ENCODE measurements around the gene SORBS2.
"Not testable (repeated sequence)": the region's sequence is repeated elsewhere in the genome, so short reads cannot be mapped to it uniquely, and the experiment has no call there.

Gene SORBS2

GRCh38 chr4:185713272-185713671 lies 98.7 kb downstream of the SORBS2 start:
- DNase-seq (ENCODE audit: low read depth, low spot score): no peak

DNA sequence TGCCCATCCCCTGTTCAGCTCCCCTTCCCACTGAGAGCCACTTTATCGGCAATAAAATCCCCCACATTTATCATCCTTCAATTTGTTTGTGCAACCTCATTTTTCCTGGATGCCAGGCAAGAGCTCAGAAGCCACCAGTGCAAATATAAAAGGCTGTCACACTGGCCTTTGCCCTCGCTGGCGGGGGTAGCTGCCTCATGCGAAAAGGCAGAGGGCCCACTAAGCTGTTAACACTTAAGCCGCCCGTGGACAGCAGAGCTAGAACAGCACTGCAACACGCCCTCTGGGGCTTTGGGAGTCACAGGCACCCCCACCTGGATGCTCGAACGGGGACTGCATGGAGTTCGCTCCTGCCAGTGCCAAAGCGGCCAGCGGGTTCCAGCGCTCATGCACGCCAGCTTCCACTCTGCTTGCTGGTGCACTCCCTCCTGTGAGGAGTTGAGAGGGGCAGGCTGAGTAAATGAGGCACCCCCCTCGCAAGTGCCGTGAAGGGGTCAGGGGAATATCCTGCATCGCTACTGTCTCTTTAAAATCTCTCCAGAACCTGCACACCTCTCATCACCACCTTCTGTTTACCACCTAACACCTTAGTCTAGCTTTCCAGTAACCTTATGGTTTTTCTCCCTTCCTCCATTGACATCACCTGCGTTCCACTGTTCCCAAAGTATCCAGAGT lies 99.5 kb downstream of the SORBS2 start:
- DNase-seq (ENCODE audit: low read depth, low spot score): no peak

- DNase-seq (ENCODE audit: low read depth, low spot score): no peak
These were observed 100.3 kb downstream of the SORBS2 start for GRCh38 chr4:185711726-185712125.

DNA sequence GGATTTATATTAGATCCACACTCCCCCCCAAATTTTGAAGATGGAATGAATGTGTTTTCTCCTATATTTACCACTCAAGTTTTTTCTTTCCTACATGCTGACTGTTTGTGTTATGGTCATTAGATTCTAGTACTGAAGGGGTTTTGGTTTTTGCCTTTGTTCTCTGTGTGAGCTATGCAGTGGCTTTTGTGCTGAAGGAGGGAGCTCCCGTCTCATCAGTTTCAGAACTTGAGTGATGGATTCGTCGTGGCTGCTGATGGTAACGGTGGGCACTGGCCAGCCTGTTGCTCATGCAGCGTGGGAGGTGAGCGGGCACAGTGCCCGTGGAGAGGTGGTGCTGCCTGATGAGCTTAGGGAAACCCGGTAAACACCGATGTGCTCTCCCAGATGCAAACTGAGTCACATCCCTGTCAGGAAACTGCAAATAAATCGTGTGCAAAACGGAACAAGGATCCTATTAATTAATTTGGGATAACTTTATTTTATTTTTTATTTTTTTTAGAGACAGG lies 101.5 kb downstream of the SORBS2 start:
- DNase-seq (ENCODE audit: low read depth, low spot score): no peak

DNA sequence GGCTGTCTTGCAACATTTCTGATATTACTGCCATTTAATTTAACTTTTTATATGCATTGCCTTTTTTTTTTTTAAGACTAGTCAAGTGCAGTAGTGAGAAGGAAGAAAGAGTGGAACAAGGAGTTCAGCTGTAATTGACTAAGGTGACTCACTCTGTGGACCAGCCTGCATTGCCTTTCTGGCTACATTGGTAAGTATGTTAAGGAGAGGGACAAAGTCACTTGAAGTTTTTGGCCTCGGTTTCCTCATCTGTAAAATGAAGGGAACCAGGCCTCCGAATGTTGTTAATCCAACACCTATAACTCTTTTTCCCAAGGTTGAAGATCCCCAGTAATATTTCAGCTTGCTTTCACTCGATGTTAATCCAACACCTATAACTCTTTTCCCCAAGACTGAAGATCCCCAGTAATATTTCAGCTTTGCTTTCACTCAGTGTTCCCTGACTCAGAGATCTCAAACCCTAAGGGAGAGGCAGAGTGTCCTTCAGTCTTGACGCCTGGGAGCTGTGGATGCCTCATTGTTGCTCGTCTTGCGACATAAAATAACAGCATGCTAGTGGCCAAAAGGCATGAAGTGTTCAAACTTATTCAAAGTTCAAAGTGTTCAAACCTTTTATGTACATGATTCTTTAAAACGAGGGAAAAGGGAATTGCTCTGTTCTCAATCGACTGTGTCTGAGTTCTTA lies 102.0 kb downstream of the SORBS2 start:
- no peak for DNase-seq (ENCODE audit: low read depth, low spot score)

DNA sequence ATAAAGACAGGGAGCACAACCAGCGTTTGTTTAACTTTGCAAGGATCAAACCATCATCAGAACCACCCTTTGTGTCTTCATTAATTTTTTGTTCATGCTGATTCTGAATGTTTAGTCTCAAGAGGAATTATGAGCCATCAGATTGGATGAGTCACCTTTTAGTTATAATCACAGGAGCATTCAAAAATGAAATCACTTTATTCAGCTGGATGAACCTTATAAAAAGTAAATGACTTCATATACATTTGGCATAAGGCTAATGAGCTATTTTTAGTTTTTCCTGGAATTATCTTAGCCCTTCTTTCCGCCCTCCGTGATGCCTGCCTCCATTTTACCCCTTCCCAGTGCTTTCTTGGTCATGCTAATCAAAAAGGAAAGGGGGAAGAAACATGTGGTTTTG lies 103.6 kb downstream of the SORBS2 start:
- no peak for DNase-seq (ENCODE audit: low read depth, low spot score)

DNA sequence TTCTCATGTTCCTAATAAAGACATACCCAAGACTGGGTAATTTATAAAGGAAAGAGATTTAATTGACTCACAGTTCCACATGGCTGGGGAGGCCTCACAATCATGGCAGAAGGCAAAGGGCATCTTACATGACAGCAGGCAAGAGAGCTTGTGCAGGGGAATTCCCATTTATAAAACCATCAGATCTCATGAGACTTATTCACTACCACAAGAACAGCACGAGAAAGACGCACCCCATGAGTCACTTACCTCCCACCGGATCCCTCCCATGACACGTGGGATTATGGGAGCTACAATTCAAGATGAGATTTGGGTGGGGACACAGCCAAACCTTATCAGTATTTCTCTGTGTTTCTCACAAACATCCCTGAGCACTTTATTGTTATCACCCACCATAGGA lies 104.4 kb downstream of the SORBS2 start:
- not testable (repeated sequence) for DNase-seq (ENCODE audit: low read depth, low spot score)

DNA sequence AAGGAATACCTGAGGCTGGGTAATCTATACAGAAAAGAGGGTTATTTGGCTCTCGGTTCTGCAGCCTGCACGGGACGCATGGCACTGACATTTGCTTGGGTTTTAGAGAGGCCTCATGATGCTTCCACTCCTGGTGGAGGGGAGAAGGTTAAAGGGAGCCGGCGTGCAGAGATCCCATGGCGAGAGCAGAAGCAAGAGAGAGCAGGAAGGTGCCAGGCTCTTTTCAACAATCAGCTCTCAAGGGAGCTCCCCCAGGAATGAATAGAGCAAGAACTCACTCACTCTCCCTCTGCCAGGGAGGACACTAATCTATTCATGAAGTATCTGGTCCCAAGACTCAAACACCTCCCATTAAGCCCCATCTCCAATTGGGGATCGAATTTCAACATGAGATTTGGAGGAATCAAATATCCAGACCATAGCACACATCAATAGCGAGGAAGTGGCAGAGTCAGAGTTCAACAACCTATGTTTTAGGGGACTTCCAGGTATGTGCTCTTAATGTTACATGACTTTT lies 109.8 kb downstream of the SORBS2 start:
- DNase-seq (ENCODE audit: low read depth, low spot score): no peak

GRCh38 chr4:185700630-185701029 lies 111.4 kb downstream of the SORBS2 start:
- no peak for DNase-seq (ENCODE audit: low read depth, low spot score)

DNA sequence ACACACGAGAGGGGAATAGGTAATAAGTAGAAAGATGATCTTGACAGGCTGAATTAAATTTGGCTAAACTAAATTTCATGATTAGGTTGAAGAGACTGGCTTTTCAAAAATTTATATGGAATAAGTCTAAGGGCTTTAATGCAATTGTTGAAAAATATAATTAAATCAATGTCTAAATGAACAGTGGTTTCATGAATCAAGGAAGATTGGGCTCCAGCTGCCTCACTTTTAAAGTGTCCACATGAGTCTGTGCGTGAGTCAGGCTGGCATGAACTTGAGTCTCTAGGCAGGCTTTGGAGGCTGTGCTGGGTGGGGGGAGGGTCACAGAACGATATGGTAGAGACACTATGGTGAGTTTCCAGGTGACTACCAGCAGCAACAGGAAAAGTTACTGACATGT lies 111.9 kb downstream of the SORBS2 start:
- DNase-seq (ENCODE audit: low read depth, low spot score): no peak

DNA sequence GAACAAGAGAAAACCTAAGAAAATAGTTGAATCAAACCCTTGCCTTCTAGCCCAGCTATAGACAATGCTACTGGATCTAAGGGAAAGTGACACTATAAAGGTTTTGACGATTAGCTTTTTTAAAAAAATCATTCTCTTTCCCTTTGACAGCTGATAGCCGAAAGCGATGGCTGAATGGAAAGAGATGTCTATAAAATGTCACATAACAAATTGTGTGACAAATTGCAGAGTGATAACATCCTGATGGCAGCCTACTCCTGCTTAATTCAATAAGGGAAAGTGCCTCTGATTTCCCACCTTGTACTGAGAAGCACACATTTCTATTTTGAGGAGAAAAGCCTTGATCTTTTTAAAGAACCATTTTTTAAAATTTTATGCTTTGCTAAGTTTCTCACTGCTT lies 114.5 kb downstream of the SORBS2 start:
- DNase-seq (ENCODE audit: low read depth, low spot score): no peak

DNA sequence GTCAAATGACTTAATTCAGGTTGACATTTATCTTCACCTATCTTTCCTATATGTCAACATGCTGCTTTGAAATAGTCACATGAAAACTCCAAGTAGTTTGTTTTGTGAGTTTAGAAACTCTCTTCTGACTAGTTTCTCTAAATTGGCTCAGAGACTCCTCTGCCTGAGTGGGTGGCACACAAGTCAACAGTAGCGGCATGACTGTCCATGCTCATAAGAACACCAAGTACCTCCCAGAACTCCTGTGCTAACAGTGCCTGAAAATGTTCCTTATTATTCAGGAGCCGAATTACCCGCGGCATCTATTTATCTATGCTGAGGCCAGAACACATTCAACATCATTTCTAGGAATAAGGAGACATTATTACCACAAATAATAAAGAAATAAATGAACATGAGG lies 116.3 kb downstream of the SORBS2 start:
- DNase-seq (ENCODE audit: low read depth, low spot score): no peak

GRCh38 chr4:185693548-185694215 lies 118.3 kb downstream of the SORBS2 start:
- no peak for DNase-seq (ENCODE audit: low read depth, low spot score)

DNA sequence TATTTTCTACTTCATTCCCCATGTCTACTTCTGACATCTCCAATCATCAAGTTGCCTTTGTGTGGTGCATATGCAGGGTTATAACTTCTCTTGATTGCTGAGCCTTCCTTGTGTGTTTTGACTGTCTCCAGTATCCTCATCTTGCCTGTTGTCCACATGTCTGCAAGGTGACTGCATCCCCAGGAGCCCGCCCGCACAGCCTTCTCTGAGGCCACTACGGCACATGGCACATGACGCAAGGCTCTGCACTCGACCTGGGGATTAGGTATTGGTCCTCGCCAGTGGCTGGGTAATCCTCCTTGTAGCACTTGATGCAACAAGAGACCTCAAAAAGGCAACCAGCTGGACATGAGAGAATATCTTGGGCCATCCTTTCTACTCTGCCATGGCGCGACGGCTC lies 122.6 kb downstream of the SORBS2 start:
- no peak for DNase-seq (ENCODE audit: low read depth, low spot score)

DNA sequence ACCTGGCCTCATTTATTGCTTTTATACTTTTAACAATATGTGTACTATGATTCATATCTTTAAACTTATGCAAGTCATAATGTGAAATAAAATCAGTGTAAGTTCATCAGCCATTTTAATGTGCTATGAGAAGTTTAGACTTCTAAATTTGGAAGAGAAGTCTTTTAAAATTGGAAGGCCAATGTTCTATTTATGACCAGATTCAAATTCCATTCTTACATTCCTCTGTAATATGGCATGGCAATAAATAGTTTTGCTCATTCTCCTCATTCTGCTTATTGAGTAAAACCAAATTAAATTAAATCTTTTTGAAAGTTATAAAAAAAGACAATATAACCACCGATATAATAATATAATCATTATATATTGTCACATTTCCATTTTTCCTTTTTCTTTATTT lies 126.2 kb downstream of the SORBS2 start:
- no peak for DNase-seq (ENCODE audit: low read depth, low spot score)

- no peak for DNase-seq (ENCODE audit: low read depth, low spot score)
These were observed 128.1 kb downstream of the SORBS2 start for GRCh38 chr4:185683896-185684295.

DNA sequence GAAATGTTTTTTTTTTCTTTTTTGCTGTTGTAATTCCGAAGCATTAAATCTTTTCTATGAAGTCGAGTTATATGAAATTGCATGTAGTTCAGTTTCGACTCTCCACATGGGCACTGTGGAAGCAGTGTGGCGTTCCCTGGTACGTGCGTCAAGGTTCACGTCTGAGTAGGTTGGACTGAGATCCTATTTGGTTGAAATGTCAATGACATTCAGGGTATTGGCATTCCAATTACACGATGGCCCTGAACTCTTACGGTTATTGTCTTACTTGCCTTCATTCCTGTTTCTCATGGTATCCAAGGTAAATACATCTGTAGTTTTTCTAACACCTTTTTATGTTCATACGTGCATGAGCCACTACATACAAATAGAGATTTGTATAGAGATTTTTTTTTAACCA lies 128.8 kb downstream of the SORBS2 start:
- no peak for DNase-seq (ENCODE audit: low read depth, low spot score)

- no peak for DNase-seq (ENCODE audit: low read depth, low spot score)
These were observed 129.8 kb downstream of the SORBS2 start for GRCh38 chr4:185682236-185682635.

DNA sequence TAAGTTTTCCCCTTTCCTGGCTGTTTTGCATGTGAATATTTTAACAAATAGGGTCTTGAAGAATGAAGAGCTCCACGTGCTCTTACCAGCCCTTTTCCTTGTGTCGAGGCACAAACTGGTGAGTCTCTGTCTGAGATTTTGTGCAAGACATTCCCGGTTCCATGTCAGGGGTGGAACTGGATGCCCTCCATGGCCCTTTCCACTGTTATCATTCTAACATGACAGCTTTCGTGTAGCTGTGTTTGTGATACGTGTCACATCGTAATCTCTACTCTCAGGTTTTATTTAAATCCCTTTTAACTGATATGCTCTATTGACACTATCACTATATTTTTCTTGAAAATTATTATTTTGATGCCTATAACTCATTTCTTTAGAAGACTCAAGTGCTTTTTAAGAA lies 130.4 kb downstream of the SORBS2 start:
- no peak for DNase-seq (ENCODE audit: low read depth, low spot score)

GRCh38 chr4:185680617-185681016 lies 131.4 kb downstream of the SORBS2 start:
- no peak for DNase-seq (ENCODE audit: low read depth, low spot score)

DNA sequence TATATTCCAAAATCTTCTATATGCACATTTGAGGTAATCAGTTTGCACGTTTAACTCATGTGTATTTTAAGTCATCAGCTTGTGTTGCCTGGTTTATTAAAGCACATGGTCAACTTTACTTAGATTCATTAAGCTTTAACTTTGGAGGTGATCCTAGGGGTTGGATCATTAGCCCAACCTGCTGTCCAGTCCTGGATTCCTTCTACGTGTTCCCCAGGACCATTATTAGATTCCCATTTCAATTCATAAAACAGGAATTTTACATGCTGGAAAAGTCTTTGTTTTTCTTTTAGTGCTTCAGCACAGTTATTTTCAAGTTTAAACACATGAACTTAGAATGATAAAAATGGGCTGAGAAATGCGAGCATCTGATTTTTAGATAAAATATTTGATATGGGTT lies 132.5 kb downstream of the SORBS2 start:
- no peak for DNase-seq (ENCODE audit: low read depth, low spot score)

DNA sequence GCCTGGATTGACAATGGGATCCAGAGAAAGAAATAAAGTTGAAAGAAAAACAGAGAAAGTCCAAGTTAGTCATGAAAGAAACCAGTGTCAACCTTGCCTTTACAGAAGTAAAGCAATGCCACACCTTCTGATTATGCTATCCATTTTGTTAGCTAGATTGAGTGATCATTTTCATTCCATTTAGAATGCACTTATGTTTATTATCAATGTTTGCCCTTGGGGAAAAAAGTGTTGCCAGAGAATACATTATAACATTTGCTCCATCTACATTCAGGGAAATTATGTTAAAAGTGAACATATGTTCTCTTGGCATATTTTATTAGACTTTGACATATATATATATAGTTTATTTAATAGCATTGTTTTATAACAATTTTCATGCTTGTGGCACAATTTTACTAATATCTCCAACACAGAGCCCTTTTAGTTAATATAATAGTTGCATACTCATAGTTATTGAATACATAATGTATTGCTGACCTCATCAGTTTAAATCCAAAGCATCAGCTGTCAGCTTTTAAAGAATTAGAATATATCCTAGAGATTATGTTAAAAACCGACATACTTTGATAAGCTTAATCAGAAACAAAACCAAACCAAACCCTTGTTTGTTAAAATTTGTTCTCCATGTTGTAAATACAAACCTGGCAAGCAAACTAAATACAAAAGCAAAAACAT lies 134.2 kb downstream of the SORBS2 start:
- DNase-seq (ENCODE audit: low read depth, low spot score): no peak

Measured in ELF-1 (cell line).